Stomach (tissue), 9 donors: ENCODE data around the gene RTKN. TPM values are rescaled to one million over a fixed set of nuclear protein-coding genes. Genes with fewer than 3 reads are reported as not detected.
A peak's percentile ranks its signal among the peaks of the same experiment; 100 is the strongest.

Experiments
- DNase-seq, 2 donors: peaks; one replicate each; pipeline versions ENCODE4 v3.0.0 to v3.0.0-alpha.2; 2013 to 2019
- H3K27ac ChIP-seq, 5 donors: fragments of 200-600 bp in 4 of 5; sonication (generic) in 4 of 5; one replicate each; pipeline ENCODE4 v1.5.1; 2013 to 2019; ENCODE audit warnings: mild to moderate bottlenecking in 1 of 5, moderate library complexity in 1 of 5
- H3K27me3 ChIP-seq, 3 donors: fragments of 200-600 bp; sonication (generic); one replicate each; pipeline ENCODE4 v1.5.1; 2017 to 2019; ENCODE audit warnings: mixed run types in 1 of 3
- H3K36me3 ChIP-seq, 4 donors: fragments of 200-600 bp; sonication (generic); 1 replicate in 3 of 4; 2 replicates in 1 of 4; pipeline ENCODE4 v1.5.1; 2016 to 2019
- H3K4me1 ChIP-seq, 4 donors: fragments of 200-600 bp; sonication (generic); one replicate each; pipeline ENCODE4 v1.5.1; 2016 to 2019
- H3K4me3 ChIP-seq, 4 donors: fragments of 200-600 bp; sonication (generic) in 3 of 4; one replicate each; pipeline ENCODE4 v1.5.1; 2016 to 2019; ENCODE audit warnings: mild to moderate bottlenecking in 1 of 4
- H3K9me3 ChIP-seq, 4 donors: fragments of 200-600 bp; sonication (generic); one replicate each; pipeline ENCODE4 v1.5.1; 2016 to 2019
- EP300 ChIP-seq: sonication (generic); formaldehyde crosslinking; IDR thresholded peaks from one replicate; pipeline ENCODE4 v1.6.1; 2017; ENCODE audit warnings: antibody characterized with exemption
- POLR2A ChIP-seq, 4 donors: fragments of 450-650 bp; IDR thresholded peaks; one replicate each; pipeline ENCODE4 v1.6.1; 2016; ENCODE audit warnings: antibody characterized with exemption in 4 of 4, control low read depth in 2 of 4, mild to moderate bottlenecking in 1 of 4, moderate library complexity in 1 of 4
- POLR2AphosphoS5 ChIP-seq, 3 donors: sonication (generic); formaldehyde crosslinking; IDR thresholded peaks; one replicate each; pipeline ENCODE4 v1.6.1; 2016; ENCODE audit warnings: antibody characterized with exemption in 3 of 3
- WGBS, 5 donors: extraction: QIAGEN DNeasy Blood & Tissue Kit in 3 of 5; methylation state at CpG; one replicate each; pipeline versions ENCODE4 v1.1.5 to v1.1.7; 2013 to 2018; 5-methylcytosine and 5-hydroxymethylcytosine counted together
- intact Hi-C: fragments of 100-400 bp; cut with DNase I; formaldehyde crosslinking; loops from one replicate; pipeline ENCODE4 v1.15.1; 2023; ENCODE audit warnings: low total_unique reads
- polyA plus RNA-seq, 3 donors: library from polyadenylated mRNA; stranded (reverse); fragments of 200-250 nt; gene quantifications; one replicate each; pipeline ENCODE4 v1.2.3, GENCODE V29; 2013
- total RNA-seq, 5 donors: library from RNA; depleted of rRNA; stranded (reverse); fragments of >200 nt; gene quantifications; one replicate each; pipeline versions ENCODE4 v1.1.0 to v1.2.3, GENCODE V29; 2014 to 2016
- TF ChIP-seq, protein P1 (sequence below), 7 experiments: fragments of 450-650 bp in 4 of 7; fragments of 200-600 bp in 3 of 7; sonication (generic) in 3 of 7; IDR thresholded peaks; one replicate each; pipeline ENCODE4 v1.5.1; 2016 to 2019; ENCODE audit warnings: antibody characterized with exemption in 7 of 7, control low read depth in 2 of 7, mild to moderate bottlenecking in 1 of 7
- donor health status: healthy with polysubstance abuse.
- donor health status: Bipolar disorder and iron deficiency.
- donor health status: healthy.

RTKN gene
- total and polyA plus RNA-seq, 8 donors = 10.8 to 125 (median 27.0) TPM

DNA sequence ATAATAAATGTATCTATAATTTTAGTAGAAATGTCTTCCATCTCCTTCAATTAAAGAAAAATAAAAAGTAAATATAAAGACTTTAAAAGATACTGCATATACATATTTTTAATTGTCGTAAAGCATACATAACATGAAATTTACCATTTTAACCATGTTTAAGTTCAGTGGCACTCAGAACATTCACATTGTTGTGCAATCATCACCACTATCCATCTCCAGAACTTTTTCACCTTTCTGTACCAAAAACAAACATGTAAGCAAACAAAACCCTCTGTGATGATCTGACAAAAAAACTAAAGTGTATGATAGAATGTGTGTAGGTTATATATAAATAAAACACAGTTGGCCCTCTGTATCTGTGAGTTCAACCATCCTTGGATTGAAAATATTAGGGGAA, 48.2 kb downstream of the RTKN start:
- Histone ChIP-seq H3K36me3 (no peaks in the 10 kb centered on the region), H3K4me1 (peaks cover 14 to 34% (median 30%) of the 10 kb centered on the region in 4 donors), H3K27me3 (no peaks in the 10 kb centered on the region), H3K9me3 (no peaks in the 10 kb centered on the region), H3K27ac (no peak overlapping the region), H3K4me3 (no peak overlapping the region)
- 87 to 98% (median 93%) methylated on average over 1 of the region's 1 CpG for WGBS, 5 donors
- no peak for TF ChIP-seq EP300
- TF ChIP-seq POLR2AphosphoS5 (IDR thresholded peaks at IDR 0.05) = no peak
- TF ChIP-seq, protein P1, sequence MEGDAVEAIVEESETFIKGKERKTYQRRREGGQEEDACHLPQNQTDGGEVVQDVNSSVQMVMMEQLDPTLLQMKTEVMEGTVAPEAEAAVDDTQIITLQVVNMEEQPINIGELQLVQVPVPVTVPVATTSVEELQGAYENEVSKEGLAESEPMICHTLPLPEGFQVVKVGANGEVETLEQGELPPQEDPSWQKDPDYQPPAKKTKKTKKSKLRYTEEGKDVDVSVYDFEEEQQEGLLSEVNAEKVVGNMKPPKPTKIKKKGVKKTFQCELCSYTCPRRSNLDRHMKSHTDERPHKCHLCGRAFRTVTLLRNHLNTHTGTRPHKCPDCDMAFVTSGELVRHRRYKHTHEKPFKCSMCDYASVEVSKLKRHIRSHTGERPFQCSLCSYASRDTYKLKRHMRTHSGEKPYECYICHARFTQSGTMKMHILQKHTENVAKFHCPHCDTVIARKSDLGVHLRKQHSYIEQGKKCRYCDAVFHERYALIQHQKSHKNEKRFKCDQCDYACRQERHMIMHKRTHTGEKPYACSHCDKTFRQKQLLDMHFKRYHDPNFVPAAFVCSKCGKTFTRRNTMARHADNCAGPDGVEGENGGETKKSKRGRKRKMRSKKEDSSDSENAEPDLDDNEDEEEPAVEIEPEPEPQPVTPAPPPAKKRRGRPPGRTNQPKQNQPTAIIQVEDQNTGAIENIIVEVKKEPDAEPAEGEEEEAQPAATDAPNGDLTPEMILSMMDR (IDR thresholded peaks at IDR 0.05) = no peak
- no peak for TF ChIP-seq POLR2A (IDR thresholded peaks at IDR 0.05)
- intact Hi-C loops = no loop called here
- no peak for DNase-seq

DNA sequence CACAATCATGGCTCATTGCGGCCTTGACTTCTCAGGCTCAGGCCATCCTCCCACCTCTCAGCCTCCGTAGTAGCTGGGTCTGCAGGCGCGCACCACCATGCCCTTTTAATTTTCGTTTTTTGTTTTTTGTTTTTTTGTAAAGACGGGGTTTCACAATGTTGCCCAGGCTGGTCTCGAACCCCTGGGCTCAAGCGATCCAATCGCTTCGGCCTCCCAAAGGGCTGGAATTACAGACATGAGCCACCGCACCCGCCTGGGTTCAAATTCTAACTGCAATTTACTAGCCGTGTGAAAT, 49.3 kb downstream of the RTKN start:
- peak overlapping the region in 2 of 4 donors; percentile 89 to 97 for H3K4me3 ChIP-seq
- H3K9me3 ChIP-seq = no peaks in the 10 kb centered on the region
- H3K4me1 ChIP-seq = peaks cover 14 to 44% (median 40%) of the 10 kb centered on the region in 4 donors
- TF ChIP-seq, protein P1 (IDR thresholded peaks at IDR 0.05) = no peak
- TF ChIP-seq POLR2A (IDR thresholded peaks at IDR 0.05) = no peak
- TF ChIP-seq POLR2AphosphoS5 (IDR thresholded peaks at IDR 0.05) = no peak
- no peak for TF ChIP-seq EP300
- no peaks in the 10 kb centered on the region for H3K27me3 ChIP-seq
- 70 to 74% (median 71%) methylated on average over 13 of the region's 13 CpGs for WGBS, 5 donors
- no peak for DNase-seq
- H3K27ac ChIP-seq = peak overlapping the region in 1 of 5 donors; percentile 97
- intact Hi-C loops = no loop called here
- no peaks in the 10 kb centered on the region for H3K36me3 ChIP-seq

DNA sequence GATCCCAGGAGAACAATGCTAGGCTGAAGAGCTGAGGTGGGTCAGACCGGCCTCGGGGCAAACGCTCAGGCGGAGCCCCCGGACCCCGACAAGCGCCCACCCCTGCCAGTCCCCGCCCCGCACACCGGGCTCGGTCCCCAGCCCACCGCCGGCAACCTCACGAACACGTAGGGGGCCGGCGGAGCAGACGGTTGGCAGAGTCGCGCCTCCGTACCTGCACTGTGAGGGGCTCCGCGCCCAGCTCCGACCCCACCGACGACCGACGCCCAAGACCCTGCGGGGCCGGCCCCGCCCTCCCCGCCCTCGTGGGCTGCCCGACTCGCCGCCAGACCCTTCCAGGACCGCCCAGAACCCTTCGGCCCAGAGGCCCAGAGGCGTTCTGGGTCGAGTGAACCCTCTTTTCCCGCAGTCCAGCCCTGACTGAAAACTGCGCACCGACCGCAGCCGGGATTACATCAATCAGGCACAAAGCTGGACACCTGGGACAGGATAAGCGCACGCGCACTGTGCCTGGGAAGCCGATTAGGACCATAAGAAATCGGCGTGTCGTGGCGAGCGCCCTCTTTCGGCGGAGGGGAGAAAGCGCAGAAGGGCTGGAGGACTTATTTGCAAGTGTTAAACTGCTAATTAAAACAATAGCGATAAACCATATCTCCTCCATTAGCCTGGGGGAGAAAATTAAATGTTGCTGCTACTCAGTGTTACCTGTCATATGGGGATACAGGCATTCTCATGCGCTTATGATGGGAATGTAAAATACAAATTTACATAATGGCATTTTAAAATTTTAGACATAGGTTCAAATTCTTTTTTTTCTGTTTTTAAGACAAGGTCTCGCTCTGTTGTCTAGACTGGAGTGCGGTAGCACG, 49.9 kb downstream of the RTKN start:
- no peaks in the 10 kb centered on the region for H3K27me3 ChIP-seq
- peak overlapping the region; percentile 89 to 97 (median 92) for H3K4me3 ChIP-seq
- peak overlapping the region; percentile 90 to 97 (median 92) for H3K27ac ChIP-seq
- intact Hi-C loops = no loop called here
- 1 to 3% (median 2%) methylated on average over 39 to 62 of the region's 62 CpGs for WGBS, 5 donors
- H3K36me3 ChIP-seq = no peaks in the 10 kb centered on the region
- no peaks in the 10 kb centered on the region for H3K9me3 ChIP-seq
- TF ChIP-seq POLR2AphosphoS5 (IDR thresholded peaks at IDR 0.05) (peak in 2 of 3 donors; percentile 76 to 82), EP300 (no peak)
- TF ChIP-seq, protein P1 (IDR thresholded peaks at IDR 0.05) = peak in 5 of 7 experiments; percentile 95 to 99 (median 97)
- H3K4me1 ChIP-seq = peaks cover 14 to 50% (median 42%) of the 10 kb centered on the region in 4 donors
- DNase-seq = peak; percentile 94 to 97

DNA sequence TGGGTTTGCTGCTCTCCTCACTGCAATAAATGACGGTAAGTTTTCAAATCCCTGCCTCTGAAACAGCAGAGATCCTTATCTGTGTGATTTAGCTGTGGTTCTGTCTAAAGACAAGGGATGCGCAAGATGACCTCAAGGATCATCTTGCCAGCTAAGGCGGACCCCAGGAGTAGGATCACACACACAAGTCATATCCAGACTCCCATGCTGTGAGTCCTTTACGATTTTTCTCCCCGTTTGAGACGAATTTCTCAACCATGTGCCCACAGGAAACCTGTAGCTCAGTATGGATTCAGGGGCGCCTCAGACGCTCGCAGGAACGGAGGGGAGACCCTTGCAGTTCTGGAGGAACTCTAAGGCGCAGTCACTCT, 50.5 kb downstream of the RTKN start:
- TF ChIP-seq POLR2AphosphoS5 (IDR thresholded peaks at IDR 0.05) (no peak), POLR2A (IDR thresholded peaks at IDR 0.05) (no peak), EP300 (no peak)
- TF ChIP-seq, protein P1 (IDR thresholded peaks at IDR 0.05) = peak in 1 of 7 experiments; percentile 7
- DNase-seq = no peak
- Histone ChIP-seq H3K4me3 (peak overlapping the region; percentile 89 to 97 (median 92)), H3K27ac (peak overlapping the region; percentile 90 to 97 (median 92)), H3K27me3 (no peaks in the 10 kb centered on the region), H3K4me1 (peaks cover 14 to 56% (median 42%) of the 10 kb centered on the region in 4 donors), H3K9me3 (no peaks in the 10 kb centered on the region), H3K36me3 (no peaks in the 10 kb centered on the region)
- intact Hi-C loops = no loop called here
- WGBS, 5 donors = 0 to 2% (median 1%) methylated on average over 11 of the region's 11 CpGs
